HG03025 (cell line): Measurements from ENCODE around the gene TMEM135.
"Not testable (repeated sequence)": the region's sequence is repeated elsewhere in the genome, so short reads cannot be mapped to it uniquely, and the experiment has no call there.

Source experiments
- ATAC-seq: cut with Tn5 transposase; IDR thresholded peaks from one replicate; pipeline ENCODE4 v1.9.1; 2021; ENCODE audit warnings: mild to moderate bottlenecking, moderate library complexity; ENCODE audit not compliant: unreplicated experiment, low FRiP score

TMEM135 gene

GRCh38 chr11:87019613-87020271, 18.0 kb upstream of the TMEM135 start:
- ATAC-seq = no peak

- no peak for ATAC-seq
Observed at GRCh38 chr11:87020336-87020735, 17.4 kb upstream of the TMEM135 start.

- no peak for ATAC-seq
Observed at GRCh38 chr11:87020764-87021365, 16.9 kb upstream of the TMEM135 start.

- ATAC-seq = no peak
Observed at GRCh38 chr11:87022254-87022653, 15.5 kb upstream of the TMEM135 start.

GRCh38 chr11:87022738-87023137, 15.0 kb upstream of the TMEM135 start:
- no peak for ATAC-seq

GRCh38 chr11:87026415-87026814, 11.3 kb upstream of the TMEM135 start:
- not testable (repeated sequence) for ATAC-seq

- ATAC-seq = no peak
Observed at GRCh38 chr11:87030458-87031054, 7.2 kb upstream of the TMEM135 start.

- no peak for ATAC-seq
Observed at GRCh38 chr11:87031433-87032170, 6.1 kb upstream of the TMEM135 start.

GRCh38 chr11:87033561-87033960, 4.2 kb upstream of the TMEM135 start:
- ATAC-seq = no peak

GRCh38 chr11:87035976-87036583, 1.7 kb upstream of the TMEM135 start:
- ATAC-seq = no peak

- peak; percentile 21 for ATAC-seq
Observed at GRCh38 chr11:87036756-87037449, 831 bp upstream of the TMEM135 start.

GRCh38 chr11:87038235-87038977, 672 bp downstream of the TMEM135 start:
- no peak for ATAC-seq

GRCh38 chr11:87039371-87039770, 1.6 kb downstream of the TMEM135 start:
- no peak for ATAC-seq

GRCh38 chr11:87043894-87044293, 6.2 kb downstream of the TMEM135 start:
- ATAC-seq = no peak

- ATAC-seq = no peak
Observed at GRCh38 chr11:87046824-87047223, 9.1 kb downstream of the TMEM135 start.

- ATAC-seq = no peak
Observed at GRCh38 chr11:87056091-87056490, 18.4 kb downstream of the TMEM135 start.

- no peak for ATAC-seq
Observed at GRCh38 chr11:87057749-87058148, 20.0 kb downstream of the TMEM135 start.

- ATAC-seq = no peak
Observed at GRCh38 chr11:87059596-87060390, 22.1 kb downstream of the TMEM135 start.

GRCh38 chr11:87061766-87062165, 24.0 kb downstream of the TMEM135 start:
- no peak for ATAC-seq
